OCI-LY7 (cell line): ENCODE measurements around the gene UNC5A. TPM values are rescaled to one million over a fixed set of nuclear protein-coding genes. Genes with fewer than 3 reads are reported as not detected.

Experiments used
- BruUV-seq: library from RNA; stranded (reverse); fragments of 400-500 nt; replicated peaks from 2 replicates; lab custom pipeline; 2021; lab: Mats Ljungman, UMichigan
- CTCF ChIA-PET: fragments of 300-600 bp; sonication (Branson Sonifier 250); formaldehyde crosslinking; loops from one replicate; lab custom pipeline; 2022; ENCODE audit warnings: antibody characterized with exemption; ENCODE audit not compliant: unreplicated experiment; lab: Charles Lee
- POLR2A ChIA-PET: fragments of 300-600 bp; sonication (Branson Sonifier 250); formaldehyde crosslinking; loops from one replicate; lab custom pipeline; 2022; ENCODE audit warnings: antibody characterized with exemption; lab: Charles Lee
- DNase-seq: peaks from one replicate; pipeline ENCODE4 v3.0.0-alpha.2; 2015; ENCODE audit warnings: low spot score
- H2AFZ ChIP-seq: fragments of 200-600 bp; sonication (generic), shearing (Covaris generic); 2 replicates; pipeline ENCODE4 v1.6.1; 2014; ENCODE audit warnings: mild to moderate bottlenecking, antibody characterized with exemption, low read length, moderate library complexity
- H3K27ac ChIP-seq: fragments of 200-600 bp; sonication (generic); 2 replicates; pipeline ENCODE4 v1.5.1; 2014; ENCODE audit warnings: mixed run types, low read depth, mild to moderate bottlenecking, moderate library complexity, low read length, inconsistent platforms; ENCODE audit not compliant: poor library complexity, severe bottlenecking
- H3K36me3 ChIP-seq: fragments of 200-600 bp; sonication (generic); 2 replicates; pipeline ENCODE4 v1.6.1; 2014; ENCODE audit warnings: mild to moderate bottlenecking, antibody characterized with exemption, low read length, moderate library complexity, mixed read lengths; ENCODE audit not compliant: insufficient read depth
- H3K4me1 ChIP-seq: fragments of 200-600 bp; sonication (generic); 2 replicates; pipeline ENCODE4 v1.5.1; 2014; ENCODE audit warnings: mild to moderate bottlenecking, low read length; ENCODE audit not compliant: insufficient read depth, poor library complexity, severe bottlenecking
- H3K4me2 ChIP-seq: fragments of 200-600 bp; sonication (generic); 2 replicates; pipeline ENCODE4 v1.6.1; 2014; ENCODE audit warnings: mild to moderate bottlenecking, low read length
- H3K4me3 ChIP-seq: fragments of 200-600 bp; sonication (generic); 2 replicates; pipeline ENCODE4 v1.5.1; 2014; ENCODE audit warnings: mild to moderate bottlenecking, low read depth, low read length; ENCODE audit not compliant: poor library complexity, severe bottlenecking
- H3K79me2 ChIP-seq: fragments of 200-600 bp; sonication (generic); 2 replicates; pipeline ENCODE4 v1.6.1; 2016; ENCODE audit warnings: low read depth, mild to moderate bottlenecking, low read length, moderate library complexity, mixed read lengths; ENCODE audit not compliant: insufficient read depth
- H3K9me2 ChIP-seq: fragments of 200-600 bp; sonication (generic); 2 replicates; pipeline ENCODE4 v1.6.1; 2016; ENCODE audit warnings: mild to moderate bottlenecking, low read length, mixed read lengths; ENCODE audit not compliant: insufficient read depth
- H3K9me3 ChIP-seq: fragments of 200-600 bp; sonication (generic); 2 replicates; pipeline ENCODE4 v1.6.1; 2014; ENCODE audit warnings: mild to moderate bottlenecking, mixed run types, low read length, mixed read lengths
- H4K20me1 ChIP-seq: fragments of 200-600 bp; sonication (generic); 2 replicates; pipeline ENCODE4 v1.6.1; 2014; ENCODE audit warnings: mild to moderate bottlenecking, antibody characterized with exemption, low read length, moderate library complexity, mixed read lengths; ENCODE audit not compliant: insufficient read depth
- EZH2phosphoT487 ChIP-seq: fragments of 200-600 bp; sonication (generic); IDR thresholded peaks from 2 replicates; pipeline ENCODE4 v1.6.1; 2018; ENCODE audit warnings: low read depth, borderline replicate concordance, mild to moderate bottlenecking, mixed run types, antibody characterized with exemption, low read length, moderate library complexity, mixed read lengths
- intact Hi-C: fragments of 100-400 bp; cut with micrococcal nuclease; formaldehyde crosslinking; loops from one replicate; pipeline ENCODE4 v1.10.0; 2022; ENCODE audit not compliant: unreplicated experiment
- total RNA-seq, 2 experiments: library from RNA; depleted of rRNA in 1 of 2; stranded (reverse); fragments of >200 nt in 1 of 2; shearing (Covaris generic) in 1 of 2; gene quantifications; 2 replicates each; pipeline ENCODE4 v1.2.3, GENCODE V29; 2014 to 2022
- TF ChIP-seq, protein P1 (sequence below): fragments of 200-600 bp; sonication (generic); conservative IDR thresholded peaks from 2 replicates; pipeline ENCODE4 v1.5.1; 2014; ENCODE audit warnings: mild to moderate bottlenecking, antibody characterized with exemption, low read length, moderate library complexity, mixed read lengths

Gene UNC5A
- total RNA-seq, 2 experiments from 2014 or later = not detected

DNA sequence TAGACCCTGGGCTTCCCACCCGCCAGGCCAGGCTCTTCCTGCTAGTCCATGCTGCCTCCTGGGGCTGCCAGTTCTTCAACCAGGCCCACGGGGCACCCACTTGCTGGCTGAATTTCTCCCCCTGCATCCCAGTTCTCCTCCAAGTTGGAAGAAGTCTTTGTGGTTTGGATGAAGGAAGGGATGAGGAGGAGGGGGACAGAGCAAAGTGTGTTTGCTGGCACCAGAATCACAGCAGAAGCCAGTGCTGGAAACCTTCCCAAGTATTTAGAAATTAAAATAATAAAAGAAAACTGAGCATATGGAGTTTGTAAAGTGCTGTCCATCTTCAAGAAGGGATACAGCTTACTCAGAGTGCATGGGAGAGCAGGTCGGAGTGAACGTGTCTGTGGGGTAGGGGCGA is 19.4 kb upstream of the UNC5A start:
- H3K9me2 ChIP-seq = no peaks in the 10 kb centered on the region
- ChIA-PET POLR2A (no interaction called here), CTCF (no interaction called here)
- H3K4me2 ChIP-seq = no peak overlapping the region
- H3K4me3 ChIP-seq = no peak overlapping the region
- no peak for TF ChIP-seq EZH2phosphoT487
- TF ChIP-seq, protein P1, sequence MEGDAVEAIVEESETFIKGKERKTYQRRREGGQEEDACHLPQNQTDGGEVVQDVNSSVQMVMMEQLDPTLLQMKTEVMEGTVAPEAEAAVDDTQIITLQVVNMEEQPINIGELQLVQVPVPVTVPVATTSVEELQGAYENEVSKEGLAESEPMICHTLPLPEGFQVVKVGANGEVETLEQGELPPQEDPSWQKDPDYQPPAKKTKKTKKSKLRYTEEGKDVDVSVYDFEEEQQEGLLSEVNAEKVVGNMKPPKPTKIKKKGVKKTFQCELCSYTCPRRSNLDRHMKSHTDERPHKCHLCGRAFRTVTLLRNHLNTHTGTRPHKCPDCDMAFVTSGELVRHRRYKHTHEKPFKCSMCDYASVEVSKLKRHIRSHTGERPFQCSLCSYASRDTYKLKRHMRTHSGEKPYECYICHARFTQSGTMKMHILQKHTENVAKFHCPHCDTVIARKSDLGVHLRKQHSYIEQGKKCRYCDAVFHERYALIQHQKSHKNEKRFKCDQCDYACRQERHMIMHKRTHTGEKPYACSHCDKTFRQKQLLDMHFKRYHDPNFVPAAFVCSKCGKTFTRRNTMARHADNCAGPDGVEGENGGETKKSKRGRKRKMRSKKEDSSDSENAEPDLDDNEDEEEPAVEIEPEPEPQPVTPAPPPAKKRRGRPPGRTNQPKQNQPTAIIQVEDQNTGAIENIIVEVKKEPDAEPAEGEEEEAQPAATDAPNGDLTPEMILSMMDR = no peak
- H3K4me1 ChIP-seq = no peaks in the 10 kb centered on the region
- intact Hi-C loops = no loop called here
- BruUV-seq = no TSS peak
- no peaks in the 10 kb centered on the region for H3K79me2 ChIP-seq
- no peak overlapping the region for H2AFZ ChIP-seq
- H3K27ac ChIP-seq = no peak overlapping the region
- no peaks in the 10 kb centered on the region for H4K20me1 ChIP-seq
- no peaks in the 10 kb centered on the region for H3K9me3 ChIP-seq
- H3K36me3 ChIP-seq = no peaks in the 10 kb centered on the region
- no peak for DNase-seq

DNA sequence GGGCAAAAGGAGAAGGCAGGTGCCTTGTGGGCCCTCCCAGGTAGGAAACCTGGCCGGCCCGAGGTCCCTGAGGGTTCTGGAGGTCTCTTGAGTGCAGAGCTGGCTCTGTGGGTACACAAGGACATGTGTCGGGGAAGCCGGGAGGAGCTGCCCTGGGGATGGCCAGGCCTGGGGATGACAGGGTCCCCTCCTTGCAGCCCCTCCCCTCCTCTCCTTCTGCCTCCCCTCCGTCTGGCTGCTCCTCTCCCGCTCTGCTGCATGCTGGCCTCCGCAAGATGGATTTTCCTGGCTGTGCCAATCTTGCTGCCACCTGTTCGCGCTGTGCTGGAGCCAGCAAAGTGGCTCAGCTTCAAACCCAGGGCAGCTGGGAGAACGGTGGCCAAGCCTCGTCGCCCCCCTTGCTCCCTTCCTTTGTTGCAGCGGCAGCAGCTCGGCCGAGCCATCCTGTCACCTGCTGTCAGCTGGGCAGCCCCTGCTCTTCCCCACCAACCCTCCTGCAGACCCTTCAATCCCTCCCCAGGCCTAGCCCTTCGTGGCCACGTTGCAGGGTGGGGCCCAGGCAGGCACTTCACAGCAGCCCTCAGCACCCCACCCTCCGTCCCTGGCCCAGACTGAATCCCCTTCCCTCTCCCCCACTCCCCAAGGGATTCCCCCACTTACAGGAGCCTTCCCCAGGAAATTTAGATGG is 17.6 kb upstream of the UNC5A start:
- ChIA-PET POLR2A (no interaction called here), CTCF (no interaction called here)
- H3K27ac ChIP-seq = no peak overlapping the region
- no peak overlapping the region for H3K4me3 ChIP-seq
- H3K9me2 ChIP-seq = no peaks in the 10 kb centered on the region
- no peaks in the 10 kb centered on the region for H3K9me3 ChIP-seq
- TF ChIP-seq, protein P1 = no peak
- no peak for TF ChIP-seq EZH2phosphoT487
- DNase-seq = no peak
- H3K36me3 ChIP-seq = no peaks in the 10 kb centered on the region
- H3K79me2 ChIP-seq = no peaks in the 10 kb centered on the region
- no peak overlapping the region for H2AFZ ChIP-seq
- BruUV-seq = no TSS peak
- intact Hi-C loops = no loop called here
- H3K4me1 ChIP-seq = no peaks in the 10 kb centered on the region
- no peaks in the 10 kb centered on the region for H4K20me1 ChIP-seq
- H3K4me2 ChIP-seq = no peak overlapping the region

DNA sequence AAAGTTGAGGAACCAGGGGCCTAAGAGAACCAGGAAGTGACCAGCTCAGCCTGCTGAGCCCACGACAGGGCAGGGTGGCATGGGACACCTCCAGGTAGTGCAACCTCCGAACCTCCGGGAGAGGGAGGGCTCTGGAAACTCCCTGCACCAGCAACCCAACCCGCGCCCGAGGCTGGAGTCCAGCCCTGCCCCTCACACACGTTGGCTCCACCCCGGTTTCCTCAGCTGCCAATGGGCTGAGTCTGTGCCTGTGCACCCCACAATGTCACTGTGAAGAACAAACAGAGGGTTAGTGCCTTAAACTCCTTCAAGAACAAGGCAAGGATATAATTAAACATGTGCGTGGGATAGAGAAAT is 17.0 kb upstream of the UNC5A start:
- H3K27ac ChIP-seq = no peak overlapping the region
- intact Hi-C loops = no loop called here
- no peak overlapping the region for H2AFZ ChIP-seq
- no peaks in the 10 kb centered on the region for H3K9me3 ChIP-seq
- no peak for DNase-seq
- H3K36me3 ChIP-seq = no peaks in the 10 kb centered on the region
- no peaks in the 10 kb centered on the region for H3K4me1 ChIP-seq
- no TSS peak for BruUV-seq
- POLR2A ChIA-PET = no interaction called here
- H3K9me2 ChIP-seq = no peaks in the 10 kb centered on the region
- TF ChIP-seq, protein P1 = no peak
- H3K4me2 ChIP-seq = no peak overlapping the region
- no peaks in the 10 kb centered on the region for H3K79me2 ChIP-seq
- CTCF ChIA-PET = no interaction called here
- H3K4me3 ChIP-seq = no peak overlapping the region
- H4K20me1 ChIP-seq = no peaks in the 10 kb centered on the region
